22Rv1 (cell line): Measurements from ENCODE around the gene SP1.
"Not testable (repeated sequence)": the region's sequence is repeated elsewhere in the genome, so short reads cannot be mapped to it uniquely, and the experiment has no call there.

ENCODE experiments used
- H3K27ac ChIP-seq: fragments of 450-650 bp; 2 replicates; pipeline ENCODE4 v1.5.1; 2017
- ZFX ChIP-seq: fragments of 450-650 bp; IDR thresholded peaks from 2 replicates; pipeline ENCODE4 v1.6.1; 2017; ENCODE audit warnings: antibody characterized with exemption, borderline replicate concordance
- TF ChIP-seq, protein P1 (sequence below): fragments of 450-650 bp; IDR thresholded peaks from 2 replicates; pipeline ENCODE4 v1.5.1; 2017; ENCODE audit warnings: mild to moderate bottlenecking

SP1 gene

GRCh38 chr12:53355121-53355520, 24.9 kb upstream of the SP1 start:
- H3K27ac ChIP-seq, result no peak overlapping the region
- TF ChIP-seq ZFX, result no peak
- TF ChIP-seq, protein P1, sequence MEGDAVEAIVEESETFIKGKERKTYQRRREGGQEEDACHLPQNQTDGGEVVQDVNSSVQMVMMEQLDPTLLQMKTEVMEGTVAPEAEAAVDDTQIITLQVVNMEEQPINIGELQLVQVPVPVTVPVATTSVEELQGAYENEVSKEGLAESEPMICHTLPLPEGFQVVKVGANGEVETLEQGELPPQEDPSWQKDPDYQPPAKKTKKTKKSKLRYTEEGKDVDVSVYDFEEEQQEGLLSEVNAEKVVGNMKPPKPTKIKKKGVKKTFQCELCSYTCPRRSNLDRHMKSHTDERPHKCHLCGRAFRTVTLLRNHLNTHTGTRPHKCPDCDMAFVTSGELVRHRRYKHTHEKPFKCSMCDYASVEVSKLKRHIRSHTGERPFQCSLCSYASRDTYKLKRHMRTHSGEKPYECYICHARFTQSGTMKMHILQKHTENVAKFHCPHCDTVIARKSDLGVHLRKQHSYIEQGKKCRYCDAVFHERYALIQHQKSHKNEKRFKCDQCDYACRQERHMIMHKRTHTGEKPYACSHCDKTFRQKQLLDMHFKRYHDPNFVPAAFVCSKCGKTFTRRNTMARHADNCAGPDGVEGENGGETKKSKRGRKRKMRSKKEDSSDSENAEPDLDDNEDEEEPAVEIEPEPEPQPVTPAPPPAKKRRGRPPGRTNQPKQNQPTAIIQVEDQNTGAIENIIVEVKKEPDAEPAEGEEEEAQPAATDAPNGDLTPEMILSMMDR, result no peak

DNA sequence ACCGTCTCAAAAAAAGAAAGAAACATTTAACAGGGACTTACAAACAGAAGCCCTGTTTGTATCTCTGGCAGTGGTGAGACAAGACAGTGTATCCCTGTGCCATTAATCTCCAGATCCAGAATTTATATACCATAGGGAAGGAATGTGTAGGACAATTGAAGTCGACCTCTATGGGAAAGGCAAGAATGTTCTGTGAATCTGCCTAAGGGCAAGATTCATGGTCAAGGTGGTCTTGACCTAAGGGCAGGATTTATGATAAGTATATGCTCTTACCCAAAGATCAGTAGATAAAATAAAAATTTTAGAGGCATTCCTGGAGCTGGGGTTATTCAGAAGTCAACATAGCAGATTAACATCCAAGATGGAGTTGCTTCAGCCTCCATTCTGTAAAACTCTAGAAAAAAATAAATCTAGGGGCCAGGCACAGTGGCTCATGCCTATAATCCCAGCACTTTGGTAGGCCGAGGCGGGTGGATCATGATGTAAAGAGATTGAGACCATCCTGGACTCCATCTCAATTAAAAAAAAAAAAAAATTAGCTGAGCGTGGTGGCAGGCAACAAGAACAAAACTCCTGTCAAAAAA, 21.0 kb upstream of the SP1 start:
- no peak overlapping the region for H3K27ac ChIP-seq
- TF ChIP-seq, protein P1, result no peak

GRCh38 chr12:53361638-53362037, 18.3 kb upstream of the SP1 start:
- not testable (repeated sequence) for H3K27ac ChIP-seq

DNA sequence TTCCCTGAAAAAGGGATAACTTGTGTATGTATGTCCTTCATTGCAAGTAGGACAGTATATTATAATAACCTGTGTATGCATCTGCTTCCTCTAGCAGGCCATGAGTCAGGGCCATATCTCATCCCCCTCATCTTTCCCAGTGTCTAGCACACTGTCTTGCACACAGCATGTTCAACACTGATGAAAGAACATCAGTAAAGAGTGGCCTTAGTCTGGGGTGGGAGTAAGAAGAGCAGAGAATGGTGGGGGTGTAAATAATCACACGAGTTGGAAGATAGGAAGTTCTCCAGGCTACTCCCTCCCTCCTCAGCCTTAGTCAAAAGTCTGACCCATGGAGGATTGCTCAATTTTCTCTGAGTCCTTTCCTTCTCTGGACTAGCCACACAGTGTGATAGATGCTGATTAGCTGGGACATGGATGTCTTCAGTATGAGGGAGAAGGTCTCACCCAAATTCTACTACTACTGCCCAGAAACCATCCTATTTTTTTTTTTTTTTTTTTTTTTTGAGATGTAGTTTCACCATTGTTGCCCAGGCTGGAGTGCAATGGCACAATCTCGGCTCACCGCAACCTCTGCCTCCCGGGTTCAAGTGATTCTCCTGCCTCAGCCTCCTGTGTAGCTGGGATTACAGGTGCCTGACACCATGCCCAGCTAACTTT, 14.6 kb upstream of the SP1 start:
- no peak for TF ChIP-seq ZFX
- TF ChIP-seq, protein P1, result no peak
- H3K27ac ChIP-seq, result no peak overlapping the region

DNA sequence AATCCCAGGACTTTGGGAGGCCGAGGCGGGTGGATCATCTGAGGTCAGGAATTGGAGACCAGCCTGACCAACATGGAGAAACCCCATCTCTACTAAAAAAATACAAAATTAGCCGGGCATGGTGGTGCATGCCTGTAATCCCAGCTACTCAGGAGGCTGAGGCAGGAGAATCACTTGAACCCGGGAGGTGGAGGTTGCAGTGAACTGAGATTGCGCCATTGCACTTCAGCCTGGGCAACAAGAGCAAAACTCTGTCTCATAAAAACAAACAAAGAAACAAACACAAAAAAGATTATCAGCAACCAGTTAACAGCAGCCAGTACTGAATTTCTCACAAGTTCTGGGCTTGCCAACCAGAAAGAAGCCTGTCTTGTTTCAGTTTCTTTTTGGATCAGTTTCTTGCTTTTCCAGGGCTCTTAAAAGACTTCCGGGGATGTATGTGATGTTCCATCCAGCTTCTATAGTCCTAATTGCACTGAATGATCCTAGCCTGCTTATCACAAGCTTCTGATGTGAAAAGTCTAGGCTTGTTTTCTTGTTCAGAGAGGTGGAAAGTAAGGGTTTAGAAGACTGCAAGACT, 6.3 kb upstream of the SP1 start:
- peak overlapping the region; percentile 100 for H3K27ac ChIP-seq

- H3K27ac ChIP-seq, result peak overlapping the region; percentile 100
Observed at GRCh38 chr12:53374277-53374676, 5.7 kb upstream of the SP1 start.

DNA sequence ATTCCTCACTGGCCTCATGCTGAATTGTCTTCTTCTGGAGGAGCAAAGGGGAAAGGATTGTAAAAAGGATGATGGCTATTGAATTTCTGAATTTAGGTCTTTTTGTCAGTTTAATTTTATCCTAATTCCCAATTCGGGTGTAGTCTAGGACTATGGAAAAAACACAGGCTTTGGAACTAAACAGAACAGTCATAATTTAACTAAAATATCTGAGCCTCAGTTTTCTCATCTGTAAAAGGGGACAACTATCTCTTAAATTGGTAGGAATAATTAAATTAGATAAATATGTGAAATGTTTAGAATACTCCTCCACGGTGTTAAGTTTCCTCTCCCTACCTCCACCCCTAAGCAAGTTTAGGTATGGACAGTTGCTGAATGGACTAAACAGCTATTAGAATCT, 3.2 kb upstream of the SP1 start:
- peak overlapping the region; percentile 97 for H3K27ac ChIP-seq
- TF ChIP-seq, protein P1, result no peak
- TF ChIP-seq ZFX, result no peak

GRCh38 chr12:53378222-53378621, 1.8 kb upstream of the SP1 start:
- TF ChIP-seq, protein P1, result no peak
- no peak for TF ChIP-seq ZFX
- H3K27ac ChIP-seq, result peak overlapping the region; percentile 97
